RPMI7951 (cell line): Measurements from ENCODE around the gene NEO1. TPM values are rescaled to one million over a fixed set of nuclear protein-coding genes. Genes with fewer than 3 reads are reported as not detected.
A peak's percentile ranks its signal among the peaks of the same experiment; 100 is the strongest.

Experiments used
- DNase-seq: peaks from one replicate; pipeline ENCODE4 v3.0.0-alpha.2; 2012; ENCODE audit warnings: low read depth
- total RNA-seq: library from RNA; depleted of rRNA; stranded (reverse); fragments of >200 nt; shearing (Covaris generic); gene quantifications from 2 replicates; pipeline ENCODE4 v1.2.3, GENCODE V29; 2014

NEO1 gene
- total RNA-seq, 1 experiment from 2014 or later = 4.1 TPM

- DNase-seq = no peak
Measured at GRCh38 chr15:73074241-73074640, 22.0 kb downstream of the NEO1 start.

GRCh38 chr15:73075160-73075859, 23.0 kb downstream of the NEO1 start:
- no peak for DNase-seq

GRCh38 chr15:73078291-73078690, 26.0 kb downstream of the NEO1 start:
- no peak for DNase-seq

GRCh38 chr15:73078722-73079121, 26.5 kb downstream of the NEO1 start:
- peak; percentile 78 for DNase-seq

- no peak for DNase-seq
Measured at GRCh38 chr15:73079565-73079964, 27.3 kb downstream of the NEO1 start.

GRCh38 chr15:73081321-73081958, 29.2 kb downstream of the NEO1 start:
- DNase-seq = peak; percentile 63

- DNase-seq = no peak
Measured at GRCh38 chr15:73082812-73083211, 30.5 kb downstream of the NEO1 start.

- DNase-seq = no peak
Measured at GRCh38 chr15:73087098-73087497, 34.8 kb downstream of the NEO1 start.

GRCh38 chr15:73105064-73105463, 52.8 kb downstream of the NEO1 start:
- DNase-seq = no peak

- DNase-seq = no peak
Measured at GRCh38 chr15:73108676-73109075, 56.4 kb downstream of the NEO1 start.

- no peak for DNase-seq
Measured at GRCh38 chr15:73109765-73110164, 57.5 kb downstream of the NEO1 start.

GRCh38 chr15:73110201-73110600, 57.9 kb downstream of the NEO1 start:
- no peak for DNase-seq

- DNase-seq = no peak
Measured at GRCh38 chr15:73114064-73114463, 61.8 kb downstream of the NEO1 start.

GRCh38 chr15:73116164-73116563, 63.9 kb downstream of the NEO1 start:
- DNase-seq = no peak

GRCh38 chr15:73118055-73118454, 65.8 kb downstream of the NEO1 start:
- no peak for DNase-seq

GRCh38 chr15:73119478-73119877, 67.2 kb downstream of the NEO1 start:
- no peak for DNase-seq

- no peak for DNase-seq
Measured at GRCh38 chr15:73120269-73120668, 68.0 kb downstream of the NEO1 start.

- DNase-seq = no peak
Measured at GRCh38 chr15:73125219-73125618, 73.0 kb downstream of the NEO1 start.

GRCh38 chr15:73127302-73127936, 75.2 kb downstream of the NEO1 start:
- DNase-seq = peak; percentile 42

GRCh38 chr15:73130830-73131229, 78.6 kb downstream of the NEO1 start:
- no peak for DNase-seq

GRCh38 chr15:73134196-73134595, 81.9 kb downstream of the NEO1 start:
- no peak for DNase-seq

- DNase-seq = no peak
Measured at GRCh38 chr15:73139041-73139743, 86.9 kb downstream of the NEO1 start.
